ENCODE data around the gene LPCAT2.

LPCAT2 gene

GRCh38 chr16:55480228-55480655 lies 28.6 kb upstream of the LPCAT2 start:
- DNase-seq (ENCODE audit: low read depth): no peak

DNA sequence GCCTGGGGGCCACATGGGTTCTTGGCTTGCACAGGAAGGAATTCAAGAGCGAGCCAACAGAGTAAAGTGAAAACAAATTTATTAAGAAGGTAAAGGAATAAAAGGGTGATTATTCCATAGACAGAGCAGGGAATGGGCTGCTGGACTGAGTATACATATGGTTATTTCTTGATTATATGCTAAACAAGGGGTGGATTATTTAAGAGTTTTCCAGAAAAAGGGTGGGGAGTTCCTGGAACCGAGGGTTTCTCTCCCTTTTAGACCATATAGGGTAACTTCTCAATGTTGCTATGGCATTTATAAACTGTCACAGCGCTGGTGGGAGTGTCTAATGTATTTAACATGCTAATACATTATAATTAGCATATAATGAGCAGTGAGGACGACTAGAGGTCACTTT lies 27.8 kb upstream of the LPCAT2 start:
- DNase-seq (ENCODE audit: low read depth): no peak

DNA sequence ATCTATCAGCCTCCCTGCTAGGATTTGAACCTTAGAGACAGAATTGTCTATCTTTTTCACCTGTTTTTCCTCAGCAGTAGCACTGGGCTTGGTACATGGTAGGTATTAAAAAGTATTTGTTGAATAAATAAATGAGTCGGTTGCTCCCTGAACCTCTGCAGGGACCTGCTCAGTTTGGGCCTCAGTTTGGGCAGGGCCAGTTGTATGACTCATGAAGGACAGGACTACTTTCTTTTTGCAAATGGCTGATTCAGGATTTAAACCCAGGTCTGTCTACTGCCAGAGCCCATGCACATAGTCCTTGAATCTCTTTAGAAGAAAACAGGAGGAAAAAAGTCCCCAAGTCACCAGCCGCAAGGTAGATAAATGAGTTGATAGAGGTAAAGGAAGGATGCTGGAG lies 26.8 kb upstream of the LPCAT2 start:
- no peak for DNase-seq (ENCODE audit: low read depth)

GRCh38 chr16:55487048-55487803 lies 21.6 kb upstream of the LPCAT2 start:
- no peak for DNase-seq (ENCODE audit: low read depth)

GRCh38 chr16:55488306-55488705 lies 20.6 kb upstream of the LPCAT2 start:
- DNase-seq (ENCODE audit: low read depth): no peak

DNA sequence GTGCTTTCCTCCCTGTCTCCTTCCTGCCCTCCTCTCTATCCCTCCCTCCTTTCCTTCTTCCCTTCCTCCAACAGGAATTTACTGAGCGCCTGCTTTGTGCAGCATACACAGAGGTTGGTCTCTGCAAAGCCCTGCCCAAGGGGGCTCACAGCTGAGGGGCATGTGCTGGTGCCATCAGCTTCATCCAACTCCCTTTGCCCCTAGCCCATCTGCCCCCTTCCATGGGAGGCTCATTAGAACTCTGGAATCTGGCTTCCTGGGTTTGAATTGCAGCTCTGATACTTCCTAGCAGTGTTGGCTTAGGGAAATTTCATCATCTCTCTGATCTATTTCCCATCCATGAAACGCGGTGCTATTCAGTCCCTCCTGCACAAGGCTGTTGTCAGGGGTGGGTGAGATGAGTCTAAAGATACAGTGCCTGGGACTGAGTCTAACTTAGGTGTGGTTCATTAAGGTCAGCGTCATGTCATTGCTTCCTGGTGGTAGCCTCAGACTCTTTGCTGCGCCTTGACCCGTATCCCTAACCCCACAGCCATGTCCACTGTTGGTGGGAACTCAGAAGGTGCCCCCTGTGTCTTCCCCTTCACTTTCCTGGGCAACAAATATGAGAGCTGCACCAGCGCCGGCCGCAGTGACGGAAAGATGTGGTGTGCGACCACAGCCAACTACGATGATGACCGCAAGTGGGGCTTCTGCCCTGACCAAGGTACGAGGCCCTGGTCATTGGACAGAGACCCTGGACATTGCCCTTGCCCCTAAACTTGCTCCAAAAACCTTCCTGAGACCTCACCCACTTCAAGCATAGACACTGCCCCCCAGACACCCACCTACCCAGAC lies 19.5 kb upstream of the LPCAT2 start:
- no peak for DNase-seq (ENCODE audit: low read depth)

DNA sequence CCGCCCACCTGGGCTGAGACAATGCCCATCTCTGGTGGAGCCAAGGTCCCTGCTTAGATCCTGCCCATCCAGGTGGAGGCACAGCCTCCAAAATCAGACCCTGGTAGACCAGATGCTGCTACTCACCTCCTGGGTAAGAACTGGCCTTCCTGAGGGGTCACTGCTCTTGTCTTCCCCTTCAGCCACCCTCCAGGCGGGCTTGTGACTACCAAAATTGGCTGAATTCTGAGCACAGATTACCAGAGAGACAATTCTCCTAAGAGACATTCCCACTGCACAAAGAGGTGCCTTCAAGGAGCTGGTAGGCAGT lies 19.0 kb upstream of the LPCAT2 start:
- no peak for DNase-seq (ENCODE audit: low read depth)

DNA sequence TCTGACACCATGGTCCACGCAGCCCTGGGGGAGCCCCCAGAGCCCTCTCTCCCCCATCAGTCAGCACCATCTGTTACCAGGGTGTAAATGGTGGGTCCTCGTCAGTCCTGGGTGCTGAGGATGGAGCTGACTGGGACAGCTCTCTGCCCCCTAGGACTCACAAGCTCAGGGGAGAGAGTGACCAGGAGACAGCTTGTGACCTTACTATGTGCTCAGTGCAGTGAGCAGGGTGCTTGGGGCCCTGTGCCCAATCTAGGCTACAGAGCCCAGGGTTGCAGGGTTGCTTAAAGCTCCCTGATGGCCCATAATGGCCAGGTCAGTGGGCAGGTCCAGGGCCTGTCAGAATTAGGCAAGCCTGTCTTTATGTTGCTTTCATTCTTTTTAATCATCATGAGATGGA lies 18.6 kb upstream of the LPCAT2 start:
- DNase-seq (ENCODE audit: low read depth): no peak

DNA sequence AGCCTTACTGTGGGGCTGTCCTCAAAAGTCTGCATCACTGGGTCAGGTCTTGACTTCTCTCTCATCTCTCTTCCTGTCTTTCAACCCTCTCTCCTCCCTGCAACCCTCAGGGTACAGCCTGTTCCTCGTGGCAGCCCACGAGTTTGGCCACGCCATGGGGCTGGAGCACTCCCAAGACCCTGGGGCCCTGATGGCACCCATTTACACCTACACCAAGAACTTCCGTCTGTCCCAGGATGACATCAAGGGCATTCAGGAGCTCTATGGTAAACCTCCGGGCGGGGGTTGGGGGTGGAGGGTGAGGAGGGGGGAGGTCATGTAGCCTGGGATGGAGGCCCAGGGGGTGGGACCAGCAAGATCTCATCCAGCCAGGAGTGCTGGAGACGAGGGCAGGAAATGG lies 17.2 kb upstream of the LPCAT2 start:
- DNase-seq (ENCODE audit: low read depth): no peak

DNA sequence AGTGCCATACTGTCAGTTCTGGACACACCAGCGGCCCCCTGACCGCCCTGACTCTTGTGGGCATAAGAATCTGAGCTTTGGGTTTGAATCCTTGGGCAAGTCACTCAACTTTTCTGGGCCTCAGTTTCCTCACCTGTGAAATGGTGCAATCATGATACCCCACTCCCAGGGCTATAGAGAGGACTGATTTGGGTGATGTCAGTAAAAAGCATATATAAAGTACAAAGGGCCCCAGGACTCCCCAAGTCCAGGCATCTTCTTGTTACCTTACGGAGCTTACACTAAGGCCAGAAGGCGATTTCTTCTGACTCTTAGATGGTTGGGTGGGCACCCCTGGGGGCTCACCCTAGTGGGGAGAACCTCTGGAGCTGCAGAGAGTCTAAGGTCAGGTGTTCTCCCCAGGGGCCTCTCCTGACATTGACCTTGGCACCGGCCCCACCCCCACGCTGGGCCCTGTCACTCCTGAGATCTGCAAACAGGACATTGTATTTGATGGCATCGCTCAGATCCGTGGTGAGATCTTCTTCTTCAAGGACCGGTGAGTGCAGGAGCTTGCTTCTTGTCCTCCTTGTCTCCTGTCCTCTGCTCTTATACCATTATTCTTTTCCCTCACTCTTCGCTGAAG lies 16.0 kb upstream of the LPCAT2 start:
- DNase-seq (ENCODE audit: low read depth): no peak

DNA sequence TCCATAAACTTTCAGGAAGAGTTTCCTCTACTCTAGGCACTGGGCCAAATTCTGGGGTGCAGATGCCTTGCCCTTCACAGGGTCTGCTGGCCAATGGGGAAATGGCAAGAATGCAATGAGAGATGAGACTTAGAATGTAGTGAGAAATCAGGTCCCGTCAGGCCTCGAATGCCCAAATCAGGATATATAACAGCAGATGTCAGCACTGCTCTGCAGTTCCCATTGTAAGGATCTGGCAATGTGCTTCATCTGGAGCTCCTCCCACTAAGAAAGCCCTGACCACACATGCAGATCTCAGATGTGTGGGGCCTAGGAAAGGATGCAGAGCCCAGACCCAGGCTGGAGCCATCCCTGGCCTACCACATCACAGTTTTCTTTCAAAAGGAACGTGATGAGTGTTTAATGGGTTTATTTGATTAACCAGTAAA lies 13.9 kb upstream of the LPCAT2 start:
- no peak for DNase-seq (ENCODE audit: low read depth)

DNA sequence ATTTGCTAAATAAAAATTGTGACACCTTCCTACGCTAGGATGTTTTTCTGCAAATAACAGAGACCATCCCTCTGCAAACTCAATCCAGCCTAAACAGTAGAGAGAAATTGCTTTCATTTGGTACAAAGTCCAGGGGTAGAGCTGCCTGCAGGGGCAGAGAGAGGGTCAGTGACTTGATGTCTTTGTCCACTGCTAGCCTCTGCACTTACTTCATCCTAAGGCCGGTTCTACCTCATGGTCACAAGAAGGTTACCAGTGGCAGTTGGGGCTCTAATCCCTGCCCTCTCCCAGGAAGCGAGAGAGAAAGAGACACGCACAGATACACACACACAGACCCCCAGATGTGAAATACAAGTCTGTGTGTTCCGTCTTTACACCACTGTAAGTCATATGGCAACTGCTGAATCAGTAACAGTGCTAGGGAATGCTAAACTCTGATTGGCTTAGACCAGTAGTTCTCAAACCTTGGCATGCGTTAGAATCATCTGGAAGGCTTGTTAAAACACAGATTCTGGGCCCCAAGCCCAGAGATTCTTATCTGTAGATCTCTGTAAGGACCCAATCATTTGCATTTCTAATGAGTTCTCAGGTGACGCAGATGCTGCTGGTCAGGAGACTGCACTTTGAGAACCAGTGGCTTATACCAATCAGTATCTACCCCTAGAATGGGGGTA lies 13.1 kb upstream of the LPCAT2 start:
- DNase-seq (ENCODE audit: low read depth): no peak

- DNase-seq (ENCODE audit: low read depth): no peak
Measured at GRCh38 chr16:55496509-55497145, 12.2 kb upstream of the LPCAT2 start.

DNA sequence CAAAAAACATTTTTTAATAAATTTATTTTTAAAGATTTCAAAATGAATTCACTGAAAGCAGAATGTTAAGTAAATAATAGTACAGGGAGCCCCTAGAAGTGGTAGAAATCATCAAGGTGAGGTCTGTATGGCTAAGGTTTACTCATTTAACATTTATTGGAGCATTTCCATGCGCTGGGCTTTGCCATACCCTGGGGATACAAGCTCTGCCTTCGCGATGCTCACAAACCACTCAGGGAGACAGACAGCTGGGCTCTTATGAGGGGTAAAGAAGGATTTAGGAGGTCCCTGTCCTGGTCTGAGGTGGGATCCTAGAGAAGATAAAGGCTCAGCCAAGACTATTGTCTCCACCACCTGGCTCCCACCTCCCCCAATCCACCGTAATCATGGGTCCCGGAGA lies 11.3 kb upstream of the LPCAT2 start:
- DNase-seq (ENCODE audit: low read depth): no peak

GRCh38 chr16:55498101-55498500 lies 10.8 kb upstream of the LPCAT2 start:
- no peak for DNase-seq (ENCODE audit: low read depth)

- DNase-seq (ENCODE audit: low read depth): no peak
Measured at GRCh38 chr16:55499281-55499680, 9.6 kb upstream of the LPCAT2 start.

GRCh38 chr16:55499951-55500529 lies 8.8 kb upstream of the LPCAT2 start:
- DNase-seq (ENCODE audit: low read depth): no peak

- DNase-seq (ENCODE audit: low read depth): no peak
Measured at GRCh38 chr16:55500530-55501011, 8.3 kb upstream of the LPCAT2 start.

DNA sequence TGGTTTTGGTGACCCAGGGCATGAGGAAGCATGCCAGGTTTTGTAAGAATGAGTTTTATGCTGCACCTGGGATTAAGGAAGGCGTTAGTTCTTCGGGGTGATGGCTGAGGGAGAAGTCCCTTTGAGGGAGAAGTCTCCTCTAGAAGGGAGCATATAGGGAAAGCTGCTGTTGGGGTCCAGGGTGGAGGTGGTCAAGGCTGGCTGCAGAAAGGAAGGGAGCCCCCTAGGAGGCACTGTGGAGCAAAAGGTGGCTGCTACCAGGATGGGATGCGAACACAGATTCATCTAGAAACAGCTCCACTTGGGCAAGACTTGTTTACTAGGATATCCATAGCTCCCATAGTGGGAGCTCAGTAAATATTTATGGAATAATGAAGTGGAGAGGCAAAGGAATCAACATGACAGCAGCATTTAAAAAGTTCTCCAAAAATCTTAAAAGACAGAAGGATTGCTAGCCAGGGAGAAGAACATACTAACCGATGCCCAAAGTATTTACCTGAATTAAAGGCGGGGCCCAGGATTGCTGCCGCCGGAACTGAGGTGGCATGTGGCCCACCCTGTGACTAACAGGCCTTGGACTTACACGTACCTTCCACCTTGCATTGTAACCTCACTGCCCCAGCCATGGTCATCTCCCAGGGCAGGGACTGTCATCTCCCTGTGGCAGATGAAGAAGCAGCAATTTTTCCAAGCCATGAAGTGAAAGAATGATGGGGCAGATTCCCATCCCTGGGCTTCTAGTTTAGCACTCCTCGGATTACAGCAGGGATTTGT lies 7.1 kb upstream of the LPCAT2 start:
- no peak for DNase-seq (ENCODE audit: low read depth)

GRCh38 chr16:55502801-55503366 lies 6.0 kb upstream of the LPCAT2 start:
- no peak for DNase-seq (ENCODE audit: low read depth)
